WTC11 (cell line): ENCODE measurements around the gene RAB23.

Experiments used
- CTCF ChIP-seq: fragments of 200-600 bp; IDR thresholded peaks from 2 replicates; pipeline ENCODE4 v1.8.0; 2022; ENCODE audit warnings: antibody characterized with exemption
- TP53 ChIP-seq: sonication (generic); formaldehyde crosslinking; IDR thresholded peaks from 2 replicates; pipeline ENCODE4 v1.8.1; 2023; ENCODE audit warnings: mild to moderate bottlenecking, missing genetic modification reagents
- TF ChIP-seq, protein P1 (sequence below): sonication (generic); formaldehyde crosslinking; IDR thresholded peaks from 2 replicates; pipeline ENCODE4 v1.8.1; 2022; ENCODE audit warnings: mild to moderate bottlenecking, missing genetic modification reagents, moderate library complexity, borderline replicate concordance
- TF ChIP-seq, protein P2 (sequence below): sonication (generic); formaldehyde crosslinking; IDR thresholded peaks from 2 replicates; pipeline ENCODE4 v1.8.0; 2023; ENCODE audit warnings: mild to moderate bottlenecking, missing genetic modification reagents

GRCh38 chr6:57220083-57220703, 1.9 kb downstream of the RAB23 start:
- TF ChIP-seq CTCF: no peak
- TF ChIP-seq, protein P1, sequence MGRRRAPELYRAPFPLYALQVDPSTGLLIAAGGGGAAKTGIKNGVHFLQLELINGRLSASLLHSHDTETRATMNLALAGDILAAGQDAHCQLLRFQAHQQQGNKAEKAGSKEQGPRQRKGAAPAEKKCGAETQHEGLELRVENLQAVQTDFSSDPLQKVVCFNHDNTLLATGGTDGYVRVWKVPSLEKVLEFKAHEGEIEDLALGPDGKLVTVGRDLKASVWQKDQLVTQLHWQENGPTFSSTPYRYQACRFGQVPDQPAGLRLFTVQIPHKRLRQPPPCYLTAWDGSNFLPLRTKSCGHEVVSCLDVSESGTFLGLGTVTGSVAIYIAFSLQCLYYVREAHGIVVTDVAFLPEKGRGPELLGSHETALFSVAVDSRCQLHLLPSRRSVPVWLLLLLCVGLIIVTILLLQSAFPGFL (CRISPR knock-in tag): no peak
- no peak for TF ChIP-seq TP53
- TF ChIP-seq, protein P2, sequence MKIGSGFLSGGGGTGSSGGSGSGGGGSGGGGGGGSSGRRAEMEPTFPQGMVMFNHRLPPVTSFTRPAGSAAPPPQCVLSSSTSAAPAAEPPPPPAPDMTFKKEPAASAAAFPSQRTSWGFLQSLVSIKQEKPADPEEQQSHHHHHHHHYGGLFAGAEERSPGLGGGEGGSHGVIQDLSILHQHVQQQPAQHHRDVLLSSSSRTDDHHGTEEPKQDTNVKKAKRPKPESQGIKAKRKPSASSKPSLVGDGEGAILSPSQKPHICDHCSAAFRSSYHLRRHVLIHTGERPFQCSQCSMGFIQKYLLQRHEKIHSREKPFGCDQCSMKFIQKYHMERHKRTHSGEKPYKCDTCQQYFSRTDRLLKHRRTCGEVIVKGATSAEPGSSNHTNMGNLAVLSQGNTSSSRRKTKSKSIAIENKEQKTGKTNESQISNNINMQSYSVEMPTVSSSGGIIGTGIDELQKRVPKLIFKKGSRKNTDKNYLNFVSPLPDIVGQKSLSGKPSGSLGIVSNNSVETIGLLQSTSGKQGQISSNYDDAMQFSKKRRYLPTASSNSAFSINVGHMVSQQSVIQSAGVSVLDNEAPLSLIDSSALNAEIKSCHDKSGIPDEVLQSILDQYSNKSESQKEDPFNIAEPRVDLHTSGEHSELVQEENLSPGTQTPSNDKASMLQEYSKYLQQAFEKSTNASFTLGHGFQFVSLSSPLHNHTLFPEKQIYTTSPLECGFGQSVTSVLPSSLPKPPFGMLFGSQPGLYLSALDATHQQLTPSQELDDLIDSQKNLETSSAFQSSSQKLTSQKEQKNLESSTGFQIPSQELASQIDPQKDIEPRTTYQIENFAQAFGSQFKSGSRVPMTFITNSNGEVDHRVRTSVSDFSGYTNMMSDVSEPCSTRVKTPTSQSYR (CRISPR knock-in tag): no peak
